Posterior vena cava (tissue), 2 donors: ENCODE data around the gene DIP2A. TPM values are rescaled to one million over a fixed set of nuclear protein-coding genes. Genes with fewer than 3 reads are reported as not detected.
"Not testable (repeated sequence)": the region's sequence is repeated elsewhere in the genome, so short reads cannot be mapped to it uniquely, and the experiment has no call there.

Experiments
- DNase-seq: peaks from one replicate; pipeline ENCODE4 v3.0.0-alpha.2; 2020; ENCODE audit warnings: low spot score
- intact Hi-C, 2 donors: fragments of 100-400 bp; cut with DNase I; formaldehyde crosslinking; loops; one replicate each; pipeline versions ENCODE4 v1.14.1 to v1.14.2; 2022 to 2023
- total RNA-seq, 2 donors: library from RNA; stranded (reverse); fragmentation: NEBNext Ultra II Directional; extraction: Animal tissue kit (Norgen Biotek cat#: 25700); gene quantifications; one replicate each; pipeline ENCODE4 v1.2.1, GENCODE V29; 2021
- donor health status: DM: yes; HTN: yes; CAD: no.
- donor health status: DM: yes; HTN: yes; CAD: no.

DIP2A gene
- total RNA-seq, 2 donors from 2014 or later, result 24.3 to 26.4 TPM

GRCh38 chr21:46504666-46505065 lies 46.0 kb downstream of the DIP2A start:
- intact Hi-C loops, result no loop called here
- DNase-seq, result no peak

- intact Hi-C loops, result no loop called here
- no peak for DNase-seq
These were observed 48.9 kb downstream of the DIP2A start for GRCh38 chr21:46507562-46507961.

GRCh38 chr21:46509741-46510502 lies 51.2 kb downstream of the DIP2A start:
- no peak for DNase-seq
- intact Hi-C loops, result no loop called here

GRCh38 chr21:46515109-46515508 lies 56.4 kb downstream of the DIP2A start:
- intact Hi-C loops, result no loop called here
- DNase-seq, result no peak

- DNase-seq, result no peak
- intact Hi-C loops, result no loop called here
These were observed 57.4 kb downstream of the DIP2A start for GRCh38 chr21:46516068-46516467.

- DNase-seq, result no peak
- intact Hi-C loops, result no loop called here
These were observed 58.7 kb downstream of the DIP2A start for GRCh38 chr21:46517361-46517760.

GRCh38 chr21:46518983-46519583 lies 60.4 kb downstream of the DIP2A start:
- intact Hi-C loops, result no loop called here
- DNase-seq, result no peak

GRCh38 chr21:46527393-46527792 lies 68.7 kb downstream of the DIP2A start:
- DNase-seq, intact Hi-C loops: not testable (repeated sequence)

- DNase-seq, result no peak
- intact Hi-C loops, result no loop called here
These were observed 69.1 kb downstream of the DIP2A start for GRCh38 chr21:46527801-46528200.

GRCh38 chr21:46532080-46532479 lies 73.4 kb downstream of the DIP2A start:
- intact Hi-C loops, result no loop called here
- no peak for DNase-seq

GRCh38 chr21:46537026-46537425 lies 78.3 kb downstream of the DIP2A start:
- DNase-seq, result no peak
- intact Hi-C loops, result no loop called here

GRCh38 chr21:46538262-46538661 lies 79.6 kb downstream of the DIP2A start:
- DNase-seq, result no peak
- intact Hi-C loops, result no loop called here

GRCh38 chr21:46538851-46539666 lies 80.4 kb downstream of the DIP2A start:
- intact Hi-C loops, result no loop called here
- DNase-seq, result no peak

GRCh38 chr21:46540087-46540710 lies 81.5 kb downstream of the DIP2A start:
- intact Hi-C loops, result no loop called here
- no peak for DNase-seq

GRCh38 chr21:46542588-46543124 lies 84.0 kb downstream of the DIP2A start:
- intact Hi-C loops, result no loop called here
- no peak for DNase-seq

- DNase-seq, result no peak
- intact Hi-C loops, result no loop called here
These were observed 84.6 kb downstream of the DIP2A start for GRCh38 chr21:46543306-46543705.

- intact Hi-C loops, result no loop called here
- DNase-seq, result no peak
These were observed 85.3 kb downstream of the DIP2A start for GRCh38 chr21:46544003-46544402.

GRCh38 chr21:46544824-46545223 lies 86.1 kb downstream of the DIP2A start:
- intact Hi-C loops, result no loop called here
- no peak for DNase-seq

GRCh38 chr21:46545363-46545762 lies 86.7 kb downstream of the DIP2A start:
- intact Hi-C loops, result no loop called here
- DNase-seq, result no peak

GRCh38 chr21:46545911-46546310 lies 87.2 kb downstream of the DIP2A start:
- intact Hi-C loops, result no loop called here

More at GRCh38 chr21:46545911-46546310, 87.2 kb downstream of the DIP2A start:
- DNase-seq, result no peak
